Activated CD8-positive, alpha-beta memory T cell treated with anti-CD3 and anti-CD28 coated beads, Interleukin-2, amount 10 ng/mL, durations not matched to agents 7 days and 5 days (primary cell): Measurements from ENCODE around the gene SLC15A3. TPM values are rescaled to one million over a fixed set of nuclear protein-coding genes. Genes with fewer than 3 reads are reported as not detected.

Experiments used
- ATAC-seq: fragments of 150-1000 bp; cut with Tn5 transposase; one replicate; pipeline ENCODE4 v1.10.0; 2021; ENCODE audit warnings: moderate library complexity
- CTCF ChIA-PET: fragments of 350-600 bp; sonication (Branson Sonifier 250); formaldehyde crosslinking; loops from one replicate; lab custom pipeline; 2021; ENCODE audit warnings: antibody characterized with exemption; lab: Charles Lee
- DNase-seq: peaks from one replicate; pipeline ENCODE4 v3.0.0-alpha.2; 2020
- H3K27ac Mint-ChIP-seq: one replicate; pipeline ENCODE4 v1.8.0; 2021; ENCODE audit warnings: mild to moderate bottlenecking, mixed read lengths
- H3K27me3 Mint-ChIP-seq: one replicate; pipeline ENCODE4 v1.8.0; 2021; ENCODE audit warnings: mixed read lengths
- H3K36me3 Mint-ChIP-seq: one replicate; pipeline ENCODE4 v1.8.0; 2021; ENCODE audit warnings: mild to moderate bottlenecking, mixed read lengths
- H3K4me1 Mint-ChIP-seq: one replicate; pipeline ENCODE4 v1.8.0; 2021; ENCODE audit warnings: mixed read lengths
- H3K4me3 Mint-ChIP-seq: one replicate; pipeline ENCODE4 v1.8.0; 2021; ENCODE audit warnings: mild to moderate bottlenecking, moderate library complexity, mixed read lengths
- H3K9me3 Mint-ChIP-seq: one replicate; pipeline ENCODE4 v1.8.0; 2022; ENCODE audit warnings: low read depth, mixed read lengths
- total RNA-seq, 2 experiments: library from RNA; stranded (reverse); gene quantifications; one replicate each; pipeline ENCODE4 v1.2.3, GENCODE V29; 2021

SLC15A3 gene
- total RNA-seq, 2 experiments from 2014 or later: 0.30 to 0.96 TPM

GRCh38 chr11:60921777-60922335 lies 30.1 kb downstream of the SLC15A3 start:
- ATAC-seq (no peak), DNase-seq (no peak)
- no peak overlapping the region for H3K4me3 Mint-ChIP-seq
- peaks cover 34% of the 10 kb centered on the region for H3K36me3 Mint-ChIP-seq
- H3K9me3 Mint-ChIP-seq: no peaks in the 10 kb centered on the region
- peaks cover 28% of the 10 kb centered on the region for H3K27me3 Mint-ChIP-seq
- CTCF ChIA-PET: no interaction called here
- no peak overlapping the region for H3K27ac Mint-ChIP-seq
- H3K4me1 Mint-ChIP-seq: peaks cover 15% of the 10 kb centered on the region

- no peaks in the 10 kb centered on the region for H3K9me3 Mint-ChIP-seq
- ATAC-seq (no peak), DNase-seq (no peak)
- peaks cover 22% of the 10 kb centered on the region for H3K27me3 Mint-ChIP-seq
- H3K36me3 Mint-ChIP-seq: peaks cover 34% of the 10 kb centered on the region
- CTCF ChIA-PET: no interaction called here
- H3K4me3 Mint-ChIP-seq: no peak overlapping the region
- no peak overlapping the region for H3K27ac Mint-ChIP-seq
- H3K4me1 Mint-ChIP-seq: peaks cover 19% of the 10 kb centered on the region
Observed at GRCh38 chr11:60921259-60921658, 30.7 kb downstream of the SLC15A3 start.

DNA sequence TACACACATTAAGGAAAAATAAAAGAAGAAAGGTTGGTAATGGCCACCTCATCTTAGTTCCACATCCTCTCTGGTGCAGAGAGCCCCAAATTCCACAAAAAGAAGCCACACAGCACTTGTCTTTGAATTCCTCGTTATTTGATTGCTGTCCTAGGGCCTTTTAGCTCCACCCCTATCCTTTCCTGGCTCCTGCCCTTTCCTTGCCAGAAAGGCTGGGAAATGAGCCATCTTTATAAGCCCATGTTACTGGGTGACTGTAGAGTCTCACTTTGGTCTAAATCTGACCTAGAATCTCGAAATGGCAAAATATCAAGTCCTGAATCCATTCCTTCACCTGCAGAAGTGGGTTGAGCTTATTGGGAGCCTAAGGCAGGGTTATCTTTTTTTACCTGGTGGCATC lies 32.0 kb downstream of the SLC15A3 start:
- Mint-ChIP-seq H3K27ac (no peak overlapping the region), H3K4me1 (peaks cover 20% of the 10 kb centered on the region), H3K9me3 (no peaks in the 10 kb centered on the region), H3K27me3 (peaks cover 9% of the 10 kb centered on the region), H3K4me3 (no peak overlapping the region), H3K36me3 (peaks cover 36% of the 10 kb centered on the region)
- DNase-seq (no peak), ATAC-seq (no peak)
- CTCF ChIA-PET: interaction anchor here (1.6 kb wide), 1 partner anchor 267 kb away, joined by 4 read pairs; no protein-coding TSS in a partner anchor

GRCh38 chr11:60919320-60919719 lies 32.7 kb downstream of the SLC15A3 start:
- Mint-ChIP-seq H3K4me1 (peaks cover 17% of the 10 kb centered on the region), H3K27ac (no peak overlapping the region), H3K36me3 (peaks cover 36% of the 10 kb centered on the region), H3K4me3 (no peak overlapping the region), H3K9me3 (no peaks in the 10 kb centered on the region), H3K27me3 (peaks cover 8% of the 10 kb centered on the region)
- no peak for DNase-seq
- CTCF ChIA-PET: interaction anchor here (0.8 to 1.6 kb wide), 4 partner anchors 20 to 351 kb away, joined by 3 to 4 read pairs (median 4); no protein-coding TSS in a partner anchor
- no peak for ATAC-seq

DNA sequence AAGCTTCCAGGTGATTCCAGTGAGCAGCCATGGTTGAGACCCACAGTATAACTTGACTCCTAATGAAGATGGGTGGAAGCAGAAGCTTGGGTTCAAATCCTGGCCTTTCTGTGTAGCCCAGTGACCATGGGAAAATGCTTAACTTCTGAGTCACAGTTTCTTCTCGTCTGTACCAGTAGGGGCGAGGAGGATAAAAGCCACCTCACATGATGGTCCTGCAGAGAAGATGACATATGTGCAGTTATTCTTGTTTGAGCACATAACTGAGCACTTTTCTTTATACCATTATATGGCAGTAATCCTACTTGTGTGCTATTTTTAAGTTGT lies 33.1 kb downstream of the SLC15A3 start:
- peaks cover 38% of the 10 kb centered on the region for H3K36me3 Mint-ChIP-seq
- ATAC-seq: no peak

DNA sequence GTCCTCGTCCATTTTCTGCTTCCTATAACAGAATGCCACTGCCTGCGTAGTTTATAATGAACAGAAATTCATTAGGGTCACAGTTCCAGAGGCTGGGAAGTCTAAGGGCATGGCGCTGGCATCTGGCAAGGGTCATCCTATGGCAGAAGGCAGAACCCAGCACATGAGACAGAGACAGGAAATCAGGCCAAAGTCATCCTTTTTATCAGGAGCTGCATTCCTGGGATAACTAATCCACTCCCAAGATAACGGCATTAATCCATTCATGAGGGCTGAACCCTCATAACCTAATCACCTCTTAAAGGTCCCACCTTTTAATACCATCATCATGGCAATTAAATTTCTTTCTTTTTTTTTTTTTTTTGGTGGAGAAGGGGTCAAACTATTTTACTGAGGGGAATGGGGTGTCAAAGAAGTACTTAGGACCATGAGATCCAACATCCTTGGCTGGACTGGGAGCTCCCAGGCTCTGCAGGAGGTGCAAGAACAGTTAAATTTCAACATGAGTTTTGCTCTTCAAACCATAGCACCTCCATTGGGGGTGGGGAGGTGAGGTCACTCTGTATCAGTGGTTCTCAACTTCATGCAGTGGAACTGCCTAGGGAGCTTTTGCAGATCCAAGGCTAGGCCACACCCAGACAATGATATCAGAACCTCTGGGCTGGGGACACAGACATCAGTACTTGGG lies 33.6 kb downstream of the SLC15A3 start:
- Mint-ChIP-seq H3K27ac (no peak overlapping the region), H3K4me1 (peaks cover 18% of the 10 kb centered on the region), H3K27me3 (peaks cover 3% of the 10 kb centered on the region), H3K36me3 (peaks cover 36% of the 10 kb centered on the region), H3K4me3 (no peak overlapping the region), H3K9me3 (no peaks in the 10 kb centered on the region)
- ATAC-seq (no peak), DNase-seq (no peak)
- CTCF ChIA-PET: interaction anchor here (0.7 to 1.1 kb wide), 5 partner anchors 12 to 352 kb away, joined by 3 to 5 read pairs (median 4); partner anchors contain the start of gene PRPF19

More for the DNA sequence above, 33.1 kb downstream of the SLC15A3 start:
- H3K4me1 Mint-ChIP-seq: peaks cover 16% of the 10 kb centered on the region
- peaks cover 4% of the 10 kb centered on the region for H3K27me3 Mint-ChIP-seq
- no peak overlapping the region for H3K27ac Mint-ChIP-seq
- CTCF ChIA-PET: interaction anchor here (0.7 to 1.0 kb wide), 4 partner anchors 20 to 352 kb away, joined by 3 to 5 read pairs (median 4); no protein-coding TSS in a partner anchor
- no peak for DNase-seq
- no peaks in the 10 kb centered on the region for H3K9me3 Mint-ChIP-seq
- no peak overlapping the region for H3K4me3 Mint-ChIP-seq

DNA sequence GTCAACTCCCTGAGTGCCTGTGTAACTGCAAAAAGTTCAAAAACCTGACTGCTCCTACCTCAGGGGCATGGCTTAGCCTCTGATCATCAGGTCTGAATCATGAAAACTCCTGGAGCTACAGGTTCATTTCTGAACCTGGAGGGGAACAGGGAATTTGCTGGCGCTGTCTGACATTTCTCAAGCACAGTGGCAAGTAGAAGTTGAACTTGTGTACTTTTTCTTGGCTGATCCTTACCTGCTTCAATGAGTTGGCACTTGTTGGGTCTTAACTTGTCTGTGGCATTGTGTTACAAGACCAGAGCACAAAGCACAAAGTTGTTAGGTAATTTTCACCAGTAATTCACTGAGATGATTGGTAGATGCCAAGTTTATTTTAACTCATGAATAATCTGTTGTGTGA lies 34.7 kb downstream of the SLC15A3 start:
- peak overlapping the region; percentile 16 for H3K27ac Mint-ChIP-seq
- H3K4me3 Mint-ChIP-seq: no peak overlapping the region
- no peaks in the 10 kb centered on the region for H3K27me3 Mint-ChIP-seq
- no peaks in the 10 kb centered on the region for H3K9me3 Mint-ChIP-seq
- DNase-seq (no peak), ATAC-seq (no peak)
- H3K4me1 Mint-ChIP-seq: peaks cover 28% of the 10 kb centered on the region
- peaks cover 30% of the 10 kb centered on the region for H3K36me3 Mint-ChIP-seq
- CTCF ChIA-PET: interaction anchor here (1.1 kb wide), 1 partner anchor 11 kb away, joined by 4 read pairs; the partner anchor contains the start of gene PRPF19

DNA sequence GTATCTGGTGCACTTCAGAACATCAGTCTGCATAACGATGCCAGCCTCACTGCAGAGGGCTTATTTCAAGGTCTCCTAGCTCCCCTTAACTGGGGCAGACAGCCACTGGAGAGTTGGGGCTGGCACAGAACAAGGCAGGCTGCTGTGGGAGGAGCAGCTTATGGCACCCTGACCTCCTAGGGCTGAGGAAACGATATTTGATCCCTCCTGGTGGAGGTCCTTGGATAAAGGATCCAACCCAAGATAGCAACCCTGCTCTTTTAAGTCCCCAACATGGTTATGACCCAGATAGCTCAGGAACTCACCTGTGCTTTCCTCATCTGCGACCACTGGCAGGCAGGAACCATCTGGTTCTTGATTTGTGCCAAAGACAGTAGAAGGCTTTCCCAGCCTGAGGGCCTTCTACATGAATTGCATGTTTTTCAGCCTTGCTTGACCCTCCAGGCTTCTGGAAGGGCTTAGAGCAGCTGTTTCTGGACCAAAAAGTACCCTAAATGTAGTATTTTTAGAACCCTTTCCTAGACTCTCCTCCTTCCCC lies 35.2 kb downstream of the SLC15A3 start:
- no peak for ATAC-seq
- CTCF ChIA-PET: interaction anchor here (1.1 to 5.8 kb wide), 3 partner anchors 11 to 271 kb away, joined by 4 to 38 read pairs (median 12); partner anchors contain the start of gene PRPF19
- peaks cover 28% of the 10 kb centered on the region for H3K36me3 Mint-ChIP-seq
- DNase-seq: no peak
- H3K27ac Mint-ChIP-seq: peak overlapping the region; percentile 16
- H3K9me3 Mint-ChIP-seq: no peaks in the 10 kb centered on the region
- H3K4me3 Mint-ChIP-seq: no peak overlapping the region
- H3K4me1 Mint-ChIP-seq: peaks cover 33% of the 10 kb centered on the region
- H3K27me3 Mint-ChIP-seq: peaks cover 2% of the 10 kb centered on the region

GRCh38 chr11:60915248-60915914 lies 36.6 kb downstream of the SLC15A3 start:
- Mint-ChIP-seq H3K9me3 (no peaks in the 10 kb centered on the region), H3K4me3 (peak overlapping the region; percentile 94), H3K27me3 (peaks cover 6% of the 10 kb centered on the region), H3K4me1 (peaks cover 36% of the 10 kb centered on the region), H3K36me3 (peaks cover 17% of the 10 kb centered on the region), H3K27ac (peak overlapping the region; percentile 94)
- ATAC-seq (peak; percentile 67), DNase-seq (peak; percentile 91)
- CTCF ChIA-PET: interaction anchor here (0.8 to 5.8 kb wide), 25 partner anchors 9 to 272 kb away, joined by 3 to 38 read pairs (median 4); partner anchors contain the start of genes PRPF19 and TMEM132A

DNA sequence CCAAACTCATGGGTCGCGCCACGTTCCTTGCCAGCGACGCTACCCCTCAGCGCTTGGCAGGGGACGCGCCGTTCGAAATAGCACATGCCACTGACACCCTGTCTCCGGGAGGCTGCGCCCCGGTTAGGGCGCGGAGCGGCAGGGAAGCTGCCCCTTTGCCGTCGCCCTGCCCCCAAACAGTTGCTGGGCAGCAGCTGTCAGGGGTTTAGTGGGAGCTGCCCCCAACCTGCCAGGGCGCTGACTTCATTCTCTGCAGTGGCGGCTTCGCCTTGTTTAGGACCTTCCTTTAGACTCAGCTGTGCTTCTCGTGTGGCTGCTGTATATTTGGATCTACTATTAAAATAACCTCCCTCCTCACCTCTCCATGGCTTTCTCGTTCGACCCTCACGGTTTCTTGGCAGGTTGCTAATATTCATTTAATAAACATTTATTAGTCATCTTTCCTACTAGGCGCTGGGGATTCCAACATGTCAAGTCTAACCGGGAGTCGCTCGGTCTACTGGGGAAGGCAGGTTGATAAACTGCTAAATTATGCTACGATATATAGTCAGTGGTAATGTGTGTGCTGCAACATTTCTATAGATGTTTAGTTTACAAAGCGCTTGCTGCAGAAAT lies 37.2 kb downstream of the SLC15A3 start:
- H3K4me1 Mint-ChIP-seq: peaks cover 36% of the 10 kb centered on the region
- H3K27me3 Mint-ChIP-seq: peaks cover 6% of the 10 kb centered on the region
- peak overlapping the region; percentile 94 for H3K4me3 Mint-ChIP-seq
- no peaks in the 10 kb centered on the region for H3K9me3 Mint-ChIP-seq
- CTCF ChIA-PET: interaction anchor here (1.0 to 5.8 kb wide), 27 partner anchors 9 to 273 kb away, joined by 3 to 38 read pairs (median 4); partner anchors contain the start of genes PRPF19 and SLC15A3
- peaks cover 11% of the 10 kb centered on the region for H3K36me3 Mint-ChIP-seq
- peak overlapping the region; percentile 94 for H3K27ac Mint-ChIP-seq
- ATAC-seq: peak; percentile 29
- peak; percentile 63 for DNase-seq

GRCh38 chr11:60913793-60914632 lies 38.0 kb downstream of the SLC15A3 start, which contains the start of gene TMEM109:
Gene TMEM109, plus strand, starts transcription at chr11:60914158. Its CDS starts 5,536 bp downstream, at chr11:60919694.
- Mint-ChIP-seq H3K4me3 (peak within 1 kb of the TSS; percentile 94), H3K27me3 (peaks cover 11% of the 10 kb centered on the region), H3K9me3 (no peaks in the 10 kb centered on the region), H3K27ac (peak within 1 kb of the TSS; percentile 98), H3K36me3 (peaks cover 6% of the 10 kb centered on the region), H3K4me1 (peaks cover 36% of the 10 kb centered on the region)
- ATAC-seq (peak; percentile 77), DNase-seq (peak; percentile 93)
- CTCF ChIA-PET: interaction anchor here (0.7 to 5.8 kb wide), 17 partner anchors 9 to 422 kb away, joined by 3 to 38 read pairs (median 4); partner anchors contain the start of genes SLC15A3 and VWCE
